Right atrium auricular region (tissue), 2 donors: Measurements from ENCODE around the gene PPP2R5C. TPM values are rescaled to one million over a fixed set of nuclear protein-coding genes. Genes with fewer than 3 reads are reported as not detected.
A peak's percentile ranks its signal among the peaks of the same experiment; 100 is the strongest.

Experiments used
- DNase-seq: peaks from one replicate; pipeline ENCODE4 v3.0.0-alpha.2; 2019; ENCODE audit warnings: low spot score
- H3K27ac ChIP-seq, 2 donors: fragments of 200-600 bp; sonication (generic); 1 replicate in 1 of 2; 2 replicates in 1 of 2; pipeline ENCODE4 v1.5.1; 2016 to 2019
- H3K27me3 ChIP-seq, 2 donors: fragments of 200-600 bp; sonication (generic); one replicate each; pipeline versions ENCODE4 v1.5.1 to v1.6.0; 2017 to 2019
- H3K36me3 ChIP-seq: fragments of 200-600 bp; sonication (generic); one replicate; pipeline ENCODE4 v1.5.1; 2016
- H3K4me1 ChIP-seq, 2 donors: fragments of 200-600 bp; sonication (generic); one replicate each; pipeline versions ENCODE4 v1.5.1 to v1.6.0; 2017 to 2019
- H3K4me3 ChIP-seq, 2 donors: fragments of 200-600 bp; sonication (generic); 1 replicate in 1 of 2; 2 replicates in 1 of 2; pipeline ENCODE4 v1.5.1; 2017 to 2019; ENCODE audit warnings: mild to moderate bottlenecking in 1 of 2, moderate library complexity in 1 of 2
- H3K9me3 ChIP-seq, 2 donors: fragments of 200-600 bp; sonication (generic); one replicate each; pipeline ENCODE4 v1.5.1; 2019
- total RNA-seq, 2 donors: library from RNA; depleted of rRNA; stranded (reverse); fragments of >200 nt; gene quantifications; one replicate each; pipeline ENCODE4 v1.1.0, GENCODE V29; 2016
- TF ChIP-seq, protein P1 (sequence below), 2 donors: fragments of 200-600 bp; sonication (generic); IDR thresholded peaks; one replicate each; pipeline ENCODE4 v1.5.1; 2019; ENCODE audit warnings: antibody characterized with exemption in 2 of 2

PPP2R5C gene
- total RNA-seq, 2 donors from 2014 or later = 82.2 to 82.9 TPM

- Histone ChIP-seq H3K9me3 (no peaks in the 10 kb centered on the region), H3K27me3 (no peaks in the 10 kb centered on the region), H3K4me1 (peaks cover 0 to 18% of the 10 kb centered on the region in 2 donors), H3K4me3 (no peak overlapping the region), H3K27ac (no peak overlapping the region), H3K36me3 (no peaks in the 10 kb centered on the region)
- DNase-seq = peak; percentile 36
- TF ChIP-seq, protein P1, sequence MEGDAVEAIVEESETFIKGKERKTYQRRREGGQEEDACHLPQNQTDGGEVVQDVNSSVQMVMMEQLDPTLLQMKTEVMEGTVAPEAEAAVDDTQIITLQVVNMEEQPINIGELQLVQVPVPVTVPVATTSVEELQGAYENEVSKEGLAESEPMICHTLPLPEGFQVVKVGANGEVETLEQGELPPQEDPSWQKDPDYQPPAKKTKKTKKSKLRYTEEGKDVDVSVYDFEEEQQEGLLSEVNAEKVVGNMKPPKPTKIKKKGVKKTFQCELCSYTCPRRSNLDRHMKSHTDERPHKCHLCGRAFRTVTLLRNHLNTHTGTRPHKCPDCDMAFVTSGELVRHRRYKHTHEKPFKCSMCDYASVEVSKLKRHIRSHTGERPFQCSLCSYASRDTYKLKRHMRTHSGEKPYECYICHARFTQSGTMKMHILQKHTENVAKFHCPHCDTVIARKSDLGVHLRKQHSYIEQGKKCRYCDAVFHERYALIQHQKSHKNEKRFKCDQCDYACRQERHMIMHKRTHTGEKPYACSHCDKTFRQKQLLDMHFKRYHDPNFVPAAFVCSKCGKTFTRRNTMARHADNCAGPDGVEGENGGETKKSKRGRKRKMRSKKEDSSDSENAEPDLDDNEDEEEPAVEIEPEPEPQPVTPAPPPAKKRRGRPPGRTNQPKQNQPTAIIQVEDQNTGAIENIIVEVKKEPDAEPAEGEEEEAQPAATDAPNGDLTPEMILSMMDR (IDR thresholded peaks at IDR 0.05) = no peak
These were observed 45.2 kb upstream of the PPP2R5C start for GRCh38 chr14:101716077-101716950.

- no peak for DNase-seq
- peak overlapping the region in 1 of 2 donors; percentile 31 for H3K27ac ChIP-seq
- TF ChIP-seq, protein P1 (IDR thresholded peaks at IDR 0.05) = no peak
- H3K9me3 ChIP-seq = no peaks in the 10 kb centered on the region
- H3K4me1 ChIP-seq = peaks cover 0 to 20% of the 10 kb centered on the region in 2 donors
- H3K4me3 ChIP-seq = no peak overlapping the region
- H3K27me3 ChIP-seq = no peaks in the 10 kb centered on the region
- H3K36me3 ChIP-seq = no peaks in the 10 kb centered on the region
These were observed 44.4 kb upstream of the PPP2R5C start for GRCh38 chr14:101716956-101717662.

GRCh38 chr14:101717663-101718490 lies 43.6 kb upstream of the PPP2R5C start:
- Histone ChIP-seq H3K9me3 (no peaks in the 10 kb centered on the region), H3K4me1 (peaks cover 0 to 20% of the 10 kb centered on the region in 2 donors), H3K4me3 (no peak overlapping the region), H3K36me3 (no peaks in the 10 kb centered on the region), H3K27me3 (no peaks in the 10 kb centered on the region), H3K27ac (peak overlapping the region in 1 of 2 donors; percentile 81)
- TF ChIP-seq, protein P1 (IDR thresholded peaks at IDR 0.05) = no peak
- DNase-seq = peak; percentile 32

GRCh38 chr14:101719045-101719645 lies 42.4 kb upstream of the PPP2R5C start:
- Histone ChIP-seq H3K4me1 (peaks cover 0 to 20% of the 10 kb centered on the region in 2 donors), H3K27me3 (no peaks in the 10 kb centered on the region), H3K36me3 (no peaks in the 10 kb centered on the region), H3K9me3 (no peaks in the 10 kb centered on the region), H3K27ac (peak overlapping the region; percentile 81 to 84), H3K4me3 (no peak overlapping the region)
- TF ChIP-seq, protein P1 (IDR thresholded peaks at IDR 0.05) = no peak
- DNase-seq = peak; percentile 65

- Histone ChIP-seq H3K27me3 (no peaks in the 10 kb centered on the region), H3K36me3 (no peaks in the 10 kb centered on the region), H3K27ac (peak overlapping the region; percentile 81 to 84), H3K4me3 (no peak overlapping the region), H3K9me3 (no peaks in the 10 kb centered on the region), H3K4me1 (peaks cover 0 to 20% of the 10 kb centered on the region in 2 donors)
- TF ChIP-seq, protein P1 (IDR thresholded peaks at IDR 0.05) = no peak
- no peak for DNase-seq
These were observed 41.8 kb upstream of the PPP2R5C start for GRCh38 chr14:101719708-101720107.
